NCI-H1930 (cell line): ENCODE data around the gene LIMA1.
"Not testable (repeated sequence)": the region's sequence is repeated elsewhere in the genome, so short reads cannot be mapped to it uniquely, and the experiment has no call there.

ENCODE experiments used
- DNase-seq, 2 experiments: peaks; one replicate each; lab custom pipeline; 2025; lab: John Stamatoyannopoulos, UW

LIMA1 gene

DNA sequence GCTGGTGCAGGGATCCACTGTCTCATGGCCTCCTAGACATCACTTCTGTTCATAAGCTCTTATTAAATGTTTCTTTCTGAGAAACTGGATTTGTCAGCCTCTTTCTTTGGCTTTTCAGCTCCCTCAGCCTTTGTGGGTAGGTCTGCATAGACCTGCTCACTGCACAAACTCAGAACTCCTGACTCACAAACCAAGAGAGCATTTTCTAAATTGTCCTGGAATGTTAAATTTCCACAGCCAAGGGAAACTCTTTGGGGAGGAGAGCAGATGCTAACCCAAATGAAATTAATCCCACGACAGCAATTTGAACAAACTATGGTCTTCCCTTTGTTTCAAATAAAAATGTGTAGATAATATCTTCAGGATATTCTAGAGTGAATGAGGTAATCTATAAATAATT is 96.6 kb downstream of the LIMA1 start:
- DNase-seq: no peak

GRCh38 chr12:50185970-50186663 is 97.2 kb downstream of the LIMA1 start:
- DNase-seq: no peak

- DNase-seq: no peak
Observed at GRCh38 chr12:50185301-50185895, 97.9 kb downstream of the LIMA1 start.

DNA sequence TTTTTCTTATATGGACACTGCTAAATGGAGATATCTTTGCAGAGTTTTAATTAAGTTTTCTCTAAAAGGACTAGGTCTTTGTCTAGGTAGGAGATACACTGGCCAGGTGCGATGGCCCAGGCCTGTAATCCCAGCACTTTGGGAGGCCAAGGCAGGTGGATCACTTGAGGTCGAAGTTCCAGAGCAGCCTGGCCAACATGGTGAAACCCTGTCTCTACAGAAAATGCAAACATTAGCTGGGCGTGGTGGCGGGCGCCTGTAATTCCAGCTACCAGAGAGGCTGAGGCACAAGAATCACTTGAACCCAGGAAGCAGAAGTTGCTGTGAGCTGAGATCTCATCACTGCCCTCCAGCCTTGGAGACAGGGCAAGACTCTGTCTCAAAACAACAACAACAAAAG is 99.1 kb downstream of the LIMA1 start:
- no peak for DNase-seq

DNA sequence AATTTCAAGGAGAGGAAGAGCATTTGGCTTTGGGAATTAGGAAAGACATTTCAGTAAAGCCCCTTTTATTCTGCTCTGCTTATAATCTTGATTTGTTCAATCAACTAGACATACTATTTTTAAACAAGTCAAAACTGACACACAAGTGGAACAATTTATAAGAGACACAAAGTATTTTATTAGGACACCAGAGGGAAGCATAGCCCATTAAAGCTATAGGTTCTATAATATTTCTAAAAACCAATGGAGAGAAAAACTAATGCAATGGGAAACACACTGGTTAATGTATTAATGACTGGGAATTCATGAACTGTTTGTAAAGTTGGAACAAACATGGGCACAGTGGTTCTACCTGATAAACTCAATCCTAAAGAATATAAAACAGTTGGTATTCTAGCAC is 100.9 kb downstream of the LIMA1 start:
- no peak for DNase-seq

- no peak for DNase-seq
Observed at GRCh38 chr12:50181691-50182090, 101.6 kb downstream of the LIMA1 start.

DNA sequence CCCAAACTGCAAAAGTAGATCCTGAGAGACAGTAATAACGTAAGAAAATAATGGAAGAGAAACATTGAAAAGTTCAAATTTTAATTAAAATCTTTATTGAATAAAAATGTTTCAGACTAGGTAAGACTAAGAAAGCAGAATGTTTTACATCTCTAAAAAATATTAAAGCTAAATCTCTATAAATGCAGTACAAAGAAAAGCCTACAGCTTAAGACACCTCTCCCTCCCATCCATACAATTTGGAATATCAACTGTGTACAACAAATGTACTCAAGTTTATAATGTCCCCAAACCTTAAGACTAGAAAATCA is 107.6 kb downstream of the LIMA1 start:
- DNase-seq: no peak

DNA sequence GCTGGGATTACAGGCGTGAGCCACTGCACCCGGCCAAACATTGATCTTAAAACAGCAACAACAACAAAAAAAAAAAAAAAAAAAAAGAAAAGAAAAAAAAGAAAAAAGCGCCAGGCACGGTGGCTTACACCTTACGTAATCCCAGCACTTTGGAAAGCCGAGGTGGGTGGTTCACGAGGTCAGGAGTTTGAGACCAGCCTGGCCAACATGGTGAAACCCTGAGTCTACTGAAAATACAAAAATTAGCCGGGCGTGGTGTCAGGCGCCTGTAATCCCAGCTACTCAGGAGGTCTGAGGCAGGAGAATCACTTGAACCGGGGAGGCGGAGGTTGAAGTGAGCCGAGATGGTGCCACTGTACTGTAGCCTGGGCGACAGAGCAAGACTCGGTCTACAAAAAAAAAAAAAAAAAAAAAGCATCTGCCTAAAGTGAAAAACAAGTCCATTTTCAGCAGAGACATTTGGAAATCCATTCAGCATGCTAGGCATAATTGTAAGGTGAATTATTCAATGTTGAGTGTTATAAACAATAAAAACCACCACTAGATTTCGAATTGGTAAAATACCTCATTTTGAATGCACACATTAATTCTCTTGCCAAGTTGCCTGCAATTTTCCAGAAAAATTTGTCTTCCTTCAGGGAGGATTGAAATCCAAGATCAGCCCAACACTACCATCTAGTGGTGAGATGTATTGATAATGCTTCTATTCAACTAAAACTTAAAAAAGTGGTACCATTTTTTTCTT is 108.2 kb downstream of the LIMA1 start:
- peak; percentile 10 to 68 for DNase-seq

GRCh38 chr12:50167049-50167828 is 116.1 kb downstream of the LIMA1 start, which contains the start of gene CERS5:
Gene CERS5 (minus strand): TSS chr12:50167369. CDS start chr12:50167297, 72 bp downstream.
- peak; percentile 92 to 94 for DNase-seq

DNA sequence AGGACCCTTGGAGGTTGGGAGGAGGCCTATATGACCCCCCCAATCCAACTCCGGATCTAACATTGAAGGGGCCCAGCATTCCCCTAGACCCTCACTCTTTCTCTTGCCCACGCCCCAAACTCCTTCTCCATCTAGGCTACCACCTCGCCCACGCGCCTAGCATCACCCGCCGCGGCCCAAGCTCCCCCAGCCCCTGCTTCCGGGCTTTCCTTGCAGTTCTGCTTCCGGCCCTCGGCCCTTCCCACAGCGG is 116.6 kb downstream of the LIMA1 start:
- DNase-seq: no peak

GRCh38 chr12:50164963-50165362 is 118.4 kb downstream of the LIMA1 start:
- DNase-seq: no peak

DNA sequence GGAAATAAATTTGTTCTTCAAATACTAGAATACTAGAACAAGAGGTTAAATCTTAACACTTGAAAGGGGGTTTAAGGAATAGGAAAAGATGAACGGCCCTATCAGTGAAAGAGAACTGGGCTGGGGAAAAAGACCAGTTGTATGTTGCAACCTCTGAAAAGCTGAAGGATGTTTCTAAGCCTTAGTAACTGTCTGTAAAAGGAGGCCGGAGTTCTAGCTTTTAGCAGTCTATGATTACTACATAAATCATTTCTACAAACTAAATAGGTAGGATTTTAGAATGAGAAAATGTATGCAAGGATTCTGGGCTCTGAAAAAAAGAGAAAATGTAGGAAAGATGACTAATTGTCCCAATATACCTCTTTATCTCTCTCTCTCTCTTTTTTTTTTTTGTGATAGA is 121.1 kb downstream of the LIMA1 start:
- DNase-seq: no peak

DNA sequence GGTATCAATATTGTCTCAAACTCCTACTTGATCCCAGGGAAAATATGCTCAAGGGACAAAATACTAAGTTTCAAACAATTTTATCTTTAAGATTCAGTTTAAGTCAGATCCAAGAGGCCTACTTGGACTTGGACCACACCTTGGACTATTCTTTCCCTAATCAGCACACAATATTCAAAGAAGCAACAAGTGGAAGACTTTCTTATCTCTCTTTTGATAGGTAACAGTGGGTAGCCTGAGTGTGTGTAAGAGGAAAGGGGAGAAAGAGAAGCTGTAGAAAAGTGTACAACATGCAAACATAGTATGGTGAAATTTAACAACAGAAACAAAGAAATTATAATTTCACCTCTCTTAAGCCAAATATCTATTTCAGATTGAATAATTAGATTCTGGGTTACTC is 122.7 kb downstream of the LIMA1 start:
- no peak for DNase-seq

GRCh38 chr12:50157259-50157658 is 126.1 kb downstream of the LIMA1 start:
- DNase-seq: no peak

GRCh38 chr12:50156641-50157040 is 126.7 kb downstream of the LIMA1 start:
- no peak for DNase-seq

DNA sequence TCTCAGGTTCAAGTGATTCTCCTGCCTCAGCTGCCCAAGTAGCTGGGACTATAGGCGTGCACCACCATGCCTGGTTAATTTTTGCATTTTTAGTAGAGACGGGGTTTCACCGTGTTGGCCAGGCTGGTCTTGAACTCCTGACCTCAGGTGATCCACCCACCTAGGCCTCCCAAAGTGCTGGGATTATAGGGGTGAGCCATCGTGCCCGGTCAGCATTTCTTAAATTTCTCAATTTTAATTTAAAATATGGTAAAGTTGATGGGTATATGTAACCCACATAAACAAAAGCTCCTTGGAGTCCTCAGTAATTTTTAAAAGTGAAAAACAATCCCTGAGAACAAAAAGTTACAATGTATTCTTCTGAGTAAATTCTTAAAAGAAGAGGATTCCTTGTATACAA is 128.4 kb downstream of the LIMA1 start:
- DNase-seq: not testable (repeated sequence)

GRCh38 chr12:50151047-50151687 is 132.2 kb downstream of the LIMA1 start:
- no peak for DNase-seq

- DNase-seq: no peak
Observed at GRCh38 chr12:50149311-50149710, 134.0 kb downstream of the LIMA1 start.

DNA sequence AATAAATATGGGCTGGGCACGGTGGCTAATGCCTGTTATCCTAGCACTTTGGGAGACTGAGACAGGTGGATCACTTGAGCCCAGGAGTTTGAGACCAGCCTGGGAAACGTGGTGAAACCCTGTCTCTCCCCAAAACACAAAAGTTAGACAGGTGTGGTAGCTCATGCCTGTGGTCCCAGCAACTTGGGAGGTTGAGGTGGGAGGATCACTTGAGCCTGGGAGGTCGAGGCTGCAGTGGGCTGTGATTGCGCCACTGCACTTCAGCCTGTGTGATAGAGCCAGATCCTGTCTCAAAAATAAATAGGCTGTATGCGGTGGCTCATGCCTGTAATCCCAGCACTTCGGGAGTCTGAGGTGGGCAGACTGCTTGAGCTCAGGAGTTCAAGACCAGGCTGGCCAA is 135.3 kb downstream of the LIMA1 start:
- DNase-seq: not testable (repeated sequence)

- DNase-seq: no peak
Observed at GRCh38 chr12:50147281-50147680, 136.0 kb downstream of the LIMA1 start.

GRCh38 chr12:50145439-50145838 is 137.9 kb downstream of the LIMA1 start:
- DNase-seq: no peak

DNA sequence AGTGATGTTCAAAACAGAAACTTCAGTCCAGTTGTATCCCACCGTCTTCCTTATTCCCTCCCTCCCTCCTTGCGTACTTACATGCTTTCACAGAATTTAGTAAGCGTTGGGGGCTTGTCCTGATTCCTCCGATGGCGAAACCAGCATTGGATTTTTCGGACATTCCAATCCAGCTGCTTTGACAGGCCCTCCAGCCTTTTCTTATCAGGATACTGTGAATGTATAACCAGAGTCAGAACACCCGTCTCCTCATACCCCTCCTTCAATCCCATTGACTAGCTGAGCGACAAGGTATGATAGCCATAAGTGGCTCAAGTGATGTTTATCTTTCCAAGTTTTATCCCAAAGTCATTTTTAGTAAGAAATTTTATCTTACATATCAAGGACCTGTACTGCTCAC is 140.3 kb downstream of the LIMA1 start:
- DNase-seq: no peak
